Measurements from ENCODE around the gene GKN1.

Gene GKN1

DNA sequence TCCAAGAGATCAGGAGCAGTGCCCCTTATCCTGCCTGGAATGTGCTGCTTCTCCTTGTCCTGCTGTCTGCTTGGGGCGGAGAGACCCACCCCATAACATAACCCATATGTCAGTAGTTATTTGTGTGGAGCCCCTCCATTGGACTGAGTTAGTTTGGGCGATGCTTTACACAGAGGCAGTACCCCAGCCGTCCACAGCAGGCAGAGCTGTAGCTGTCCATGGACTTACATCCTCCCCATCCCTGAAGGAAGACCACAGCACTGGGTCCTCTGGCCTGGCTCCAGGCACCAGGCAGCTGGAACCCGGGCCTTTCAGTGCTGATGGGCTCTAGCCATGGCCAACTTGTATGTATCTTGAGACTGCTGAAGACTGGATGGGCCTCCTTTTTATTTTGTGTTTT, 42.0 kb upstream of the GKN1 start:
- Histone ChIP-seq H3K36me3 (no peaks in the 10 kb centered on the region), H3K27me3 (no peaks in the 10 kb centered on the region), H3K4me1 (peaks cover 0 to 25% (median 15%) of the 10 kb centered on the region in 4 donors), H3K27ac (no peak overlapping the region), H3K4me3 (no peak overlapping the region), H3K9me3 (no peaks in the 10 kb centered on the region)
- intact Hi-C loops (cut with DNase I; ENCODE audit: low total_unique reads): no loop called here
- TF ChIP-seq, protein P1, sequence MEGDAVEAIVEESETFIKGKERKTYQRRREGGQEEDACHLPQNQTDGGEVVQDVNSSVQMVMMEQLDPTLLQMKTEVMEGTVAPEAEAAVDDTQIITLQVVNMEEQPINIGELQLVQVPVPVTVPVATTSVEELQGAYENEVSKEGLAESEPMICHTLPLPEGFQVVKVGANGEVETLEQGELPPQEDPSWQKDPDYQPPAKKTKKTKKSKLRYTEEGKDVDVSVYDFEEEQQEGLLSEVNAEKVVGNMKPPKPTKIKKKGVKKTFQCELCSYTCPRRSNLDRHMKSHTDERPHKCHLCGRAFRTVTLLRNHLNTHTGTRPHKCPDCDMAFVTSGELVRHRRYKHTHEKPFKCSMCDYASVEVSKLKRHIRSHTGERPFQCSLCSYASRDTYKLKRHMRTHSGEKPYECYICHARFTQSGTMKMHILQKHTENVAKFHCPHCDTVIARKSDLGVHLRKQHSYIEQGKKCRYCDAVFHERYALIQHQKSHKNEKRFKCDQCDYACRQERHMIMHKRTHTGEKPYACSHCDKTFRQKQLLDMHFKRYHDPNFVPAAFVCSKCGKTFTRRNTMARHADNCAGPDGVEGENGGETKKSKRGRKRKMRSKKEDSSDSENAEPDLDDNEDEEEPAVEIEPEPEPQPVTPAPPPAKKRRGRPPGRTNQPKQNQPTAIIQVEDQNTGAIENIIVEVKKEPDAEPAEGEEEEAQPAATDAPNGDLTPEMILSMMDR (IDR thresholded peaks at IDR 0.05): no peak
- no peak for DNase-seq

DNA sequence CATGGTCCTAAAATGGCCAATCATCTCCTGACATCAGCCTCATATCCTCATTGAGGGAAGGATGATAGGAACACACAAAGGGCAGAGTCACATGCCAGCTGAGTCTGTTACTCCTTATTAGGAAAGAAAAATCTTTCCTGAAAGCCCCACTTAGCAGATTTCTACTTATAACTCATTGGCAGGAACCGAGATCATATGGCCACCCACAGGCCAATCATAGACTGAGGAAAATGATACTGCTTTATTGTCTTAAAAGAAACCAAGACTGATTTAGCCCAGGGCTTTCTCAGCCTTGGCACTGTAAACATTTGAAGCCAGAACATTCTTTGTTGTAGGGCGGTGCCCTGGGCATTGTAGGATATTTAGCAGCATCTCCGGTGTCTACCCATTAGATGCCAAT, 40.4 kb upstream of the GKN1 start:
- Histone ChIP-seq H3K36me3 (no peaks in the 10 kb centered on the region), H3K27ac (no peak overlapping the region), H3K9me3 (no peaks in the 10 kb centered on the region), H3K4me1 (peaks cover 0 to 25% (median 15%) of the 10 kb centered on the region in 4 donors), H3K4me3 (no peak overlapping the region), H3K27me3 (no peaks in the 10 kb centered on the region)
- TF ChIP-seq, protein P1 (IDR thresholded peaks at IDR 0.05): no peak
- DNase-seq: no peak
- intact Hi-C loops (cut with DNase I; ENCODE audit: low total_unique reads): no loop called here

DNA sequence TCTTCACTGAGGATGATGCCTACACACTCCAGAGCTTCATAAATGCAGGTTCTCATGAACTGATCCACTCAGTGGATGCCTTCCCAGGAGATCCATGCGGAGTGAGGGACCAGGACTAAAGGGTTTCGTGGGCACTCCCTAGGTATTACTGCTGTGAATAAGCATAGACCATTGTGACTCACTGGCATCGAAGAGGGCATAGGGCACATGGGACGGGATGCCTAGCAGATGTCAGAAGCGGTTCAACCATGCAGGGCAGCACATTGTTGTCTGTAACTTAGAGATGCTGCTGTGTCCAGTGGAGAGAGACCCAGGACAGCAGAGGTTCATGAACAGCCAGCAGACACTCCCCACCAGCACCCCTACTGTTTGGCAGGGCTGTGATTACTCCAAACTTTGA, 39.0 kb upstream of the GKN1 start:
- intact Hi-C loops (cut with DNase I; ENCODE audit: low total_unique reads): no loop called here
- Histone ChIP-seq H3K9me3 (peaks cover 0 to 4% (median 0%) of the 10 kb centered on the region in 3 donors), H3K27me3 (no peaks in the 10 kb centered on the region), H3K36me3 (no peaks in the 10 kb centered on the region), H3K4me1 (peaks cover 0 to 25% (median 15%) of the 10 kb centered on the region in 4 donors), H3K4me3 (no peak overlapping the region), H3K27ac (no peak overlapping the region)
- no peak for DNase-seq
- TF ChIP-seq, protein P1 (IDR thresholded peaks at IDR 0.05): no peak

DNA sequence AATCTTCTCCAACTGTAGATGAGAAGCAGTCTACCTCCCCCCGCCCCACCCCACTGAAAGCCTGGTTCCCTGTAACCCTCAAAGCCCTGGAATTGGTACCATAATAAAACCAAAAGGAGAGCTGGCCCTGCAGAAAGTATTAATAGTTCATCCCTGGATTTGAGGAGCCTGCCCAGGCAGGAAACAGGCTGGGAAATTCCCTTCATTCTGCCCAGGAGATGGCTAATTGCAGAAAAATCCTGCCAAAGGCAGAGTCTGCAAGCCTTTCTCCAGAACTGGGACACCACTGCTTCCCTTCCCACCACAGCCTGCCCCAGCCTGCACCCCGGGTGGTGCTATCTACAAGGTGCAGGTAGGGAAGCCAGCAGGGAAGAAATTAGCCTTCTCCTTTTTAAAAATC, 38.0 kb upstream of the GKN1 start:
- TF ChIP-seq, protein P1 (IDR thresholded peaks at IDR 0.05): no peak
- DNase-seq: no peak
- peaks cover 0 to 25% (median 15%) of the 10 kb centered on the region in 4 donors for H3K4me1 ChIP-seq
- no peak overlapping the region for H3K27ac ChIP-seq
- no peaks in the 10 kb centered on the region for H3K36me3 ChIP-seq
- no peaks in the 10 kb centered on the region for H3K27me3 ChIP-seq
- peaks cover 0 to 4% (median 0%) of the 10 kb centered on the region in 3 donors for H3K9me3 ChIP-seq
- intact Hi-C loops (cut with DNase I; ENCODE audit: low total_unique reads): no loop called here
- H3K4me3 ChIP-seq: no peak overlapping the region

DNA sequence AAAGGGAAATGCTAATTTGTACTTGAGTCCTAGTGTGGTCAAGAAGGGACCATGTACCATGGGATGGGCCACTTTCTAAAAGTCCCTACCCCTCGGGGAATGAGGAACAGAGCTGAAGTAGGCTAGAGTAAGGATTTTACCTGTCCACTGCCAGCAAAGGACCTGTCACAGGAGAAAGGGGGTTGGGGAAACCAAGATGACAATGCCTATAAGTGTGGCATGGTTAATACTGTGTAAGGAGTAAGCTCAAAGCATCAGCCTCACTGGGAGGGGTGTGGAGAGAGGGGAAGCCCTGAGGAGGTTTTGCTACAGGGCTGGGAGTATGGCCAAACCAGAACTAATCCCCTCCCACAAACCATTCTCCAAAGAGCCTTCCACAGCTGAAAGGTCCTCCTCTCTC, 37.5 kb upstream of the GKN1 start:
- no peaks in the 10 kb centered on the region for H3K36me3 ChIP-seq
- H3K27me3 ChIP-seq: no peaks in the 10 kb centered on the region
- no peak for DNase-seq
- intact Hi-C loops (cut with DNase I; ENCODE audit: low total_unique reads): no loop called here
- H3K4me3 ChIP-seq: no peak overlapping the region
- TF ChIP-seq, protein P1 (IDR thresholded peaks at IDR 0.05): no peak
- H3K27ac ChIP-seq: no peak overlapping the region
- H3K4me1 ChIP-seq: peaks cover 0 to 24% (median 13%) of the 10 kb centered on the region in 4 donors
- H3K9me3 ChIP-seq: peaks cover 0 to 4% (median 0%) of the 10 kb centered on the region in 3 donors
